ENCODE data around the gene DNASE1L1. TPM values are rescaled to one million over a fixed set of nuclear protein-coding genes. Genes with fewer than 3 reads are reported as not detected.
A peak's percentile ranks its signal among the peaks of the same experiment; 100 is the strongest.

Gene DNASE1L1
- total RNA-seq, 1 experiment from 2014 or later, result 46.1 TPM

GRCh38 chrX:154437971-154438893 is 29.2 kb upstream of the DNASE1L1 start:
- no peak for DNase-seq (ENCODE audit: low read depth)
- in situ Hi-C loops (cut with HindIII; ENCODE audit: low pct_unique_long_range_greater_than_20kb, low sequenced_read_pairs), result no loop called here

- peak; percentile 57 for DNase-seq (ENCODE audit: low read depth)
- in situ Hi-C loops (cut with HindIII; ENCODE audit: low pct_unique_long_range_greater_than_20kb, low sequenced_read_pairs), result no loop called here
Observed at GRCh38 chrX:154436983-154437752, 28.1 kb upstream of the DNASE1L1 start, which contains the start of gene GDI1. Gene GDI1, plus strand, starts transcription at chrX:154437154. Its CDS starts 101 bp downstream, at chrX:154437255.

- in situ Hi-C loops (cut with HindIII; ENCODE audit: low pct_unique_long_range_greater_than_20kb, low sequenced_read_pairs), result no loop called here
- DNase-seq (ENCODE audit: low read depth), result no peak
Observed at GRCh38 chrX:154436374-154436982, 27.4 kb upstream of the DNASE1L1 start.

- in situ Hi-C loops (cut with HindIII; ENCODE audit: low pct_unique_long_range_greater_than_20kb, low sequenced_read_pairs), result no loop called here
- DNase-seq (ENCODE audit: low read depth), result no peak
Observed at GRCh38 chrX:154435171-154435733, 26.2 kb upstream of the DNASE1L1 start.

- in situ Hi-C loops (cut with HindIII; ENCODE audit: low pct_unique_long_range_greater_than_20kb, low sequenced_read_pairs), result no loop called here
- DNase-seq (ENCODE audit: low read depth), result no peak
Observed at GRCh38 chrX:154434394-154435168, 25.5 kb upstream of the DNASE1L1 start.

GRCh38 chrX:154433605-154434004 is 24.6 kb upstream of the DNASE1L1 start:
- in situ Hi-C loops (cut with HindIII; ENCODE audit: low pct_unique_long_range_greater_than_20kb, low sequenced_read_pairs), result no loop called here

GRCh38 chrX:154432210-154432609 is 23.2 kb upstream of the DNASE1L1 start:
- in situ Hi-C loops (cut with HindIII; ENCODE audit: low pct_unique_long_range_greater_than_20kb, low sequenced_read_pairs), result no loop called here
- no peak for DNase-seq (ENCODE audit: low read depth)

More at GRCh38 chrX:154433605-154434004, 24.6 kb upstream of the DNASE1L1 start:
- DNase-seq (ENCODE audit: low read depth), result no peak

- DNase-seq (ENCODE audit: low read depth), result no peak
- in situ Hi-C loops (cut with HindIII; ENCODE audit: low pct_unique_long_range_greater_than_20kb, low sequenced_read_pairs), result no loop called here
Observed at GRCh38 chrX:154431341-154431740, 22.3 kb upstream of the DNASE1L1 start.

- in situ Hi-C loops (cut with HindIII; ENCODE audit: low pct_unique_long_range_greater_than_20kb, low sequenced_read_pairs), result no loop called here
- no peak for DNase-seq (ENCODE audit: low read depth)
Observed at GRCh38 chrX:154430916-154431315, 21.9 kb upstream of the DNASE1L1 start.

- no peak for DNase-seq (ENCODE audit: low read depth)
- in situ Hi-C loops (cut with HindIII; ENCODE audit: low pct_unique_long_range_greater_than_20kb, low sequenced_read_pairs), result no loop called here
Observed at GRCh38 chrX:154430479-154430878, 21.4 kb upstream of the DNASE1L1 start.

GRCh38 chrX:154429711-154430110 is 20.7 kb upstream of the DNASE1L1 start:
- in situ Hi-C loops (cut with HindIII; ENCODE audit: low pct_unique_long_range_greater_than_20kb, low sequenced_read_pairs), result no loop called here
- DNase-seq (ENCODE audit: low read depth), result no peak

GRCh38 chrX:154428176-154429171 is 19.4 kb upstream of the DNASE1L1 start, which contains the start of gene ATP6AP1:
Gene ATP6AP1, plus strand, starts transcription at chrX:154428677. Its CDS starts 16 bp downstream, at chrX:154428693.
- in situ Hi-C loops (cut with HindIII; ENCODE audit: low pct_unique_long_range_greater_than_20kb, low sequenced_read_pairs), result no loop called here

GRCh38 chrX:154426916-154427770 is 18.1 kb upstream of the DNASE1L1 start:
- in situ Hi-C loops (cut with HindIII; ENCODE audit: low pct_unique_long_range_greater_than_20kb, low sequenced_read_pairs), result no loop called here

More at GRCh38 chrX:154428176-154429171, 19.4 kb upstream of the DNASE1L1 start, which contains the start of gene ATP6AP1:
- peak; percentile 88 for DNase-seq (ENCODE audit: low read depth)

GRCh38 chrX:154420402-154420756 is 11.3 kb upstream of the DNASE1L1 start:
- in situ Hi-C loops (cut with HindIII; ENCODE audit: low pct_unique_long_range_greater_than_20kb, low sequenced_read_pairs), result no loop called here
- no peak for DNase-seq (ENCODE audit: low read depth)

More at GRCh38 chrX:154426916-154427770, 18.1 kb upstream of the DNASE1L1 start:
- DNase-seq (ENCODE audit: low read depth), result no peak

- in situ Hi-C loops (cut with HindIII; ENCODE audit: low pct_unique_long_range_greater_than_20kb, low sequenced_read_pairs), result no loop called here
- DNase-seq (ENCODE audit: low read depth), result no peak
Observed at GRCh38 chrX:154419688-154420401, 10.8 kb upstream of the DNASE1L1 start.

Data from Caki2 (cell line).